Liver (tissue), 3 donors: ENCODE measurements around the gene NPAS1.

Experiments used
- FOXA1 ChIP-seq: IDR thresholded peaks from 2 replicates; pipeline ENCODE4 v1.6.1; 2016; ENCODE audit warnings: antibody characterized with exemption
- RAD21 ChIP-seq, 2 donors: IDR thresholded peaks; 2 replicates each; pipeline ENCODE4 v1.6.1; 2016; ENCODE audit warnings: antibody characterized with exemption in 2 of 2, mild to moderate bottlenecking in 2 of 2
- TAF1 ChIP-seq: conservative IDR thresholded peaks from 2 replicates; pipeline ENCODE4 v1.6.1; 2016; ENCODE audit warnings: antibody characterized with exemption, mild to moderate bottlenecking
- YY1 ChIP-seq: IDR thresholded peaks from 2 replicates; pipeline ENCODE4 v1.6.1; 2016; ENCODE audit warnings: antibody characterized with exemption, mild to moderate bottlenecking
- TF ChIP-seq, protein P1 (sequence below): fragments of 150-350 bp; IDR thresholded peaks from 2 replicates; pipeline ENCODE4 v1.5.1; 2017; ENCODE audit warnings: improper control_type of control experiment, low read depth, low read length; ENCODE audit not compliant: missing input control
- TF ChIP-seq, protein P2 (sequence below): IDR thresholded peaks from 2 replicates; pipeline ENCODE4 v1.6.1; 2016; ENCODE audit warnings: antibody characterized with exemption
- TF ChIP-seq, protein P3 (sequence below): IDR thresholded peaks from 2 replicates; pipeline ENCODE4 v1.6.1; 2016; ENCODE audit warnings: antibody characterized with exemption
- TF ChIP-seq, protein P4 (sequence below): IDR thresholded peaks from 2 replicates; pipeline ENCODE4 v1.6.1; 2016; ENCODE audit warnings: antibody characterized with exemption
- TF ChIP-seq, protein P5 (sequence below): IDR thresholded peaks from 2 replicates; pipeline ENCODE4 v1.6.1; 2016; ENCODE audit warnings: antibody characterized with exemption, mild to moderate bottlenecking
- donor health status: healthy.
- donor health status: healthy.

DNA sequence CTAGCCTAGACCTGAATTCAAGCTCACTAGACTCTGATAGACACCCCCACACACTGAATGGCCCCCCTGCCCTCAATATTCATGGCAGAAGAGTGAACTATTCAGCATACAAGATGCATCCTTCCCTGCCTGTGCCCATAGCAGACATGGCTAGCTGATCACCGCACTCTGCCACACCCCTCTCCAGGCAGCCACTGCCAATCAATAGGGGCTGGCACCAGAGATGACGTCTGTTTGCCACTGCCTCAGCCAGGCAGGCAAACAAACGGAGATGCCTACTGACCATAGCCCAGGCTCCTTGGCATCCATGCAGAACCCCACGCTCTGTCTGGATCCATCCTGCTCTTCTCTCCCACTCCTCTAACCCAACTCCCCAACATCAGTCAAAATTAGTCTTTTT, 13.8 kb upstream of the NPAS1 start:
- TF ChIP-seq, protein P1, sequence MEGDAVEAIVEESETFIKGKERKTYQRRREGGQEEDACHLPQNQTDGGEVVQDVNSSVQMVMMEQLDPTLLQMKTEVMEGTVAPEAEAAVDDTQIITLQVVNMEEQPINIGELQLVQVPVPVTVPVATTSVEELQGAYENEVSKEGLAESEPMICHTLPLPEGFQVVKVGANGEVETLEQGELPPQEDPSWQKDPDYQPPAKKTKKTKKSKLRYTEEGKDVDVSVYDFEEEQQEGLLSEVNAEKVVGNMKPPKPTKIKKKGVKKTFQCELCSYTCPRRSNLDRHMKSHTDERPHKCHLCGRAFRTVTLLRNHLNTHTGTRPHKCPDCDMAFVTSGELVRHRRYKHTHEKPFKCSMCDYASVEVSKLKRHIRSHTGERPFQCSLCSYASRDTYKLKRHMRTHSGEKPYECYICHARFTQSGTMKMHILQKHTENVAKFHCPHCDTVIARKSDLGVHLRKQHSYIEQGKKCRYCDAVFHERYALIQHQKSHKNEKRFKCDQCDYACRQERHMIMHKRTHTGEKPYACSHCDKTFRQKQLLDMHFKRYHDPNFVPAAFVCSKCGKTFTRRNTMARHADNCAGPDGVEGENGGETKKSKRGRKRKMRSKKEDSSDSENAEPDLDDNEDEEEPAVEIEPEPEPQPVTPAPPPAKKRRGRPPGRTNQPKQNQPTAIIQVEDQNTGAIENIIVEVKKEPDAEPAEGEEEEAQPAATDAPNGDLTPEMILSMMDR: no peak
- TF ChIP-seq, protein P2, sequence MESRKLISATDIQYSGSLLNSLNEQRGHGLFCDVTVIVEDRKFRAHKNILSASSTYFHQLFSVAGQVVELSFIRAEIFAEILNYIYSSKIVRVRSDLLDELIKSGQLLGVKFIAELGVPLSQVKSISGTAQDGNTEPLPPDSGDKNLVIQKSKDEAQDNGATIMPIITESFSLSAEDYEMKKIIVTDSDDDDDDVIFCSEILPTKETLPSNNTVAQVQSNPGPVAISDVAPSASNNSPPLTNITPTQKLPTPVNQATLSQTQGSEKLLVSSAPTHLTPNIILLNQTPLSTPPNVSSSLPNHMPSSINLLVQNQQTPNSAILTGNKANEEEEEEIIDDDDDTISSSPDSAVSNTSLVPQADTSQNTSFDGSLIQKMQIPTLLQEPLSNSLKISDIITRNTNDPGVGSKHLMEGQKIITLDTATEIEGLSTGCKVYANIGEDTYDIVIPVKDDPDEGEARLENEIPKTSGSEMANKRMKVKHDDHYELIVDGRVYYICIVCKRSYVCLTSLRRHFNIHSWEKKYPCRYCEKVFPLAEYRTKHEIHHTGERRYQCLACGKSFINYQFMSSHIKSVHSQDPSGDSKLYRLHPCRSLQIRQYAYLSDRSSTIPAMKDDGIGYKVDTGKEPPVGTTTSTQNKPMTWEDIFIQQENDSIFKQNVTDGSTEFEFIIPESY: no peak
- TF ChIP-seq, protein P3, sequence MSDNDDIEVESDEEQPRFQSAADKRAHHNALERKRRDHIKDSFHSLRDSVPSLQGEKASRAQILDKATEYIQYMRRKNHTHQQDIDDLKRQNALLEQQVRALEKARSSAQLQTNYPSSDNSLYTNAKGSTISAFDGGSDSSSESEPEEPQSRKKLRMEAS: no peak
- no peak for TF ChIP-seq TAF1
- peak in 1 of 2 donors; percentile 9 for TF ChIP-seq RAD21 (IDR thresholded peaks at IDR 0.05)
- TF ChIP-seq, protein P4, sequence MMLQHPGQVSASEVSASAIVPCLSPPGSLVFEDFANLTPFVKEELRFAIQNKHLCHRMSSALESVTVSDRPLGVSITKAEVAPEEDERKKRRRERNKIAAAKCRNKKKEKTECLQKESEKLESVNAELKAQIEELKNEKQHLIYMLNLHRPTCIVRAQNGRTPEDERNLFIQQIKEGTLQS: no peak
- TF ChIP-seq, protein P5, sequence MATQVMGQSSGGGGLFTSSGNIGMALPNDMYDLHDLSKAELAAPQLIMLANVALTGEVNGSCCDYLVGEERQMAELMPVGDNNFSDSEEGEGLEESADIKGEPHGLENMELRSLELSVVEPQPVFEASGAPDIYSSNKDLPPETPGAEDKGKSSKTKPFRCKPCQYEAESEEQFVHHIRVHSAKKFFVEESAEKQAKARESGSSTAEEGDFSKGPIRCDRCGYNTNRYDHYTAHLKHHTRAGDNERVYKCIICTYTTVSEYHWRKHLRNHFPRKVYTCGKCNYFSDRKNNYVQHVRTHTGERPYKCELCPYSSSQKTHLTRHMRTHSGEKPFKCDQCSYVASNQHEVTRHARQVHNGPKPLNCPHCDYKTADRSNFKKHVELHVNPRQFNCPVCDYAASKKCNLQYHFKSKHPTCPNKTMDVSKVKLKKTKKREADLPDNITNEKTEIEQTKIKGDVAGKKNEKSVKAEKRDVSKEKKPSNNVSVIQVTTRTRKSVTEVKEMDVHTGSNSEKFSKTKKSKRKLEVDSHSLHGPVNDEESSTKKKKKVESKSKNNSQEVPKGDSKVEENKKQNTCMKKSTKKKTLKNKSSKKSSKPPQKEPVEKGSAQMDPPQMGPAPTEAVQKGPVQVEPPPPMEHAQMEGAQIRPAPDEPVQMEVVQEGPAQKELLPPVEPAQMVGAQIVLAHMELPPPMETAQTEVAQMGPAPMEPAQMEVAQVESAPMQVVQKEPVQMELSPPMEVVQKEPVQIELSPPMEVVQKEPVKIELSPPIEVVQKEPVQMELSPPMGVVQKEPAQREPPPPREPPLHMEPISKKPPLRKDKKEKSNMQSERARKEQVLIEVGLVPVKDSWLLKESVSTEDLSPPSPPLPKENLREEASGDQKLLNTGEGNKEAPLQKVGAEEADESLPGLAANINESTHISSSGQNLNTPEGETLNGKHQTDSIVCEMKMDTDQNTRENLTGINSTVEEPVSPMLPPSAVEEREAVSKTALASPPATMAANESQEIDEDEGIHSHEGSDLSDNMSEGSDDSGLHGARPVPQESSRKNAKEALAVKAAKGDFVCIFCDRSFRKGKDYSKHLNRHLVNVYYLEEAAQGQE: no peak
- peak; percentile 34 for TF ChIP-seq YY1
- no peak for TF ChIP-seq FOXA1
